SK-MEL-5 (cell line): ENCODE results near the gene SARDH. TPM values are rescaled to one million over a fixed set of nuclear protein-coding genes. Genes with fewer than 3 reads are reported as not detected.

Source experiments
- DNase-seq: peaks from one replicate; pipeline ENCODE4 v3.0.0-alpha.2; 2016; ENCODE audit warnings: low read depth, low spot score
- in situ Hi-C: cut with HindIII; loops from 2 replicates; pipeline ENCODE4 v1.10.0; 2016; ENCODE audit warnings: low sequenced_read_pairs, high pct_unique_total_duplicates, low pct_unique_long_range_greater_than_20kb
- total RNA-seq: library from RNA; depleted of rRNA; stranded (reverse); fragments of >200 nt; shearing (Covaris generic); gene quantifications from 2 replicates; pipeline ENCODE4 v1.2.3, GENCODE V29; 2014

The SARDH gene
- total RNA-seq, 1 experiment from 2014 or later, result 0.61 TPM

- DNase-seq, result no peak
- in situ Hi-C loops, result no loop called here
Observed at GRCh38 chr9:133728856-133729616, 9.1 kb downstream of the SARDH start.

- in situ Hi-C loops, result no loop called here
- DNase-seq, result peak; percentile 24
Observed at GRCh38 chr9:133727876-133728441, 10.2 kb downstream of the SARDH start.

- no peak for DNase-seq
- in situ Hi-C loops, result no loop called here
Observed at GRCh38 chr9:133727277-133727875, 10.8 kb downstream of the SARDH start.

GRCh38 chr9:133726401-133727276 lies 11.5 kb downstream of the SARDH start:
- in situ Hi-C loops, result no loop called here

GRCh38 chr9:133725886-133726285 lies 12.3 kb downstream of the SARDH start:
- in situ Hi-C loops, result no loop called here
- no peak for DNase-seq

More at GRCh38 chr9:133726401-133727276, 11.5 kb downstream of the SARDH start:
- DNase-seq, result peak; percentile 65

- DNase-seq, result no peak
- in situ Hi-C loops, result no loop called here
Observed at GRCh38 chr9:133718563-133719315, 19.4 kb downstream of the SARDH start.

- no peak for DNase-seq
- in situ Hi-C loops, result no loop called here
Observed at GRCh38 chr9:133717113-133718031, 20.8 kb downstream of the SARDH start.

- in situ Hi-C loops, result no loop called here
- DNase-seq, result no peak
Observed at GRCh38 chr9:133716564-133717112, 21.5 kb downstream of the SARDH start.

- no peak for DNase-seq
- in situ Hi-C loops, result no loop called here
Observed at GRCh38 chr9:133715866-133716563, 22.1 kb downstream of the SARDH start.

- no peak for DNase-seq
- in situ Hi-C loops, result no loop called here
Observed at GRCh38 chr9:133715295-133715865, 22.8 kb downstream of the SARDH start.

GRCh38 chr9:133714606-133715294 lies 23.4 kb downstream of the SARDH start:
- no peak for DNase-seq
- in situ Hi-C loops, result no loop called here

GRCh38 chr9:133713960-133714495 lies 24.1 kb downstream of the SARDH start:
- in situ Hi-C loops, result no loop called here
- no peak for DNase-seq

GRCh38 chr9:133713150-133713959 lies 24.8 kb downstream of the SARDH start:
- DNase-seq, result no peak
- in situ Hi-C loops, result no loop called here
